Fibroblast of upper back skin (primary cell): ENCODE measurements around the gene AFF2.
A peak's percentile ranks its signal among the peaks of the same experiment; 100 is the strongest.

Experiments used
- DNase-seq: peaks from one replicate; pipeline ENCODE4 v3.0.0-alpha.2; 2013

Gene AFF2

DNA sequence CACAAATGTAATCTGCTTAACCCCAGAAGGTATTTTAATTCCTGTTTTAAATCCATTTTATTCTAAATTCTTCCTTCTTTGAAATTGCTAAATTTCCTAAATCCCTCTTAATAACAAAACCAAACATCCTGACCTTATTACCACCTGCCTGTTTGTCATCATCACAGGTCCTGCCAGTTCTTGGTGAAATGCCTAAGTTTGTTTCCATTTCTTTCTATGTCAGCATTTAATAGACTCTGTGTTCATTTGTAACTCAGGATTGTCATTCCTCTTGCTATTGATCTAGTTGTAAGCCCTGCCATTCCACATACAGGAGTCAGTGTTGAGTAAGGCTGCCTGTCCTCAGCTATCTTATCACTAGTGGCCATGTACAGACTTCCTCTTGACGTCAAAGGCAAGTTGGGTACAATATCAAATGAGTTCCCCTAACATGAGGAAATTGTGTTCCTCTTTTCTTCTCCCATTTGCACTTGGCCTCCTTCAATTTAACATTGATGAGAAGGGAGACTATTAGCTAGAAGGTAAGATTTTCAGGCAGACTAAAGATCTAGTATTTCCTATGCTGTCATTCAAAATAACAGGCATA lies 440.1 kb downstream of the AFF2 start:
- DNase-seq, result peak; percentile 42

DNA sequence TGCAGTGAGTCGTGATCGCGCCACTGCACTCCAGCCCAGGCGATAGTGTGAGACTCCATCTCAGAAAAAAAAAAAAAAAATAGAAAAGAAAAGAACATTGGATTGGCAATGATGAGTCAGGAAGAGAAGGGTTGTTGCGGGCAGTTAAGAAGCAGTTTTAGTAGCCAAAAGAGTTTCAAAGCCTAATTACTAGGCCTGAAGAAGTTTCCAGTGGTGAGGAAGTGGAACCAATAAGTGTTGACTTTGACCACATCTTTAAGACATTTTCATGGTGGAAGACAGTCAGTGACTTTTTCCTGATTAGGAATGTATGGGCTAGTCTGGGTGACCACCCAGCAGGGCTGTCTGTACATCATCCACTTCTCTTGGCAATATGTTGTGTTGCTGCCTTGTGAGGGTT lies 442.3 kb downstream of the AFF2 start:
- no peak for DNase-seq

DNA sequence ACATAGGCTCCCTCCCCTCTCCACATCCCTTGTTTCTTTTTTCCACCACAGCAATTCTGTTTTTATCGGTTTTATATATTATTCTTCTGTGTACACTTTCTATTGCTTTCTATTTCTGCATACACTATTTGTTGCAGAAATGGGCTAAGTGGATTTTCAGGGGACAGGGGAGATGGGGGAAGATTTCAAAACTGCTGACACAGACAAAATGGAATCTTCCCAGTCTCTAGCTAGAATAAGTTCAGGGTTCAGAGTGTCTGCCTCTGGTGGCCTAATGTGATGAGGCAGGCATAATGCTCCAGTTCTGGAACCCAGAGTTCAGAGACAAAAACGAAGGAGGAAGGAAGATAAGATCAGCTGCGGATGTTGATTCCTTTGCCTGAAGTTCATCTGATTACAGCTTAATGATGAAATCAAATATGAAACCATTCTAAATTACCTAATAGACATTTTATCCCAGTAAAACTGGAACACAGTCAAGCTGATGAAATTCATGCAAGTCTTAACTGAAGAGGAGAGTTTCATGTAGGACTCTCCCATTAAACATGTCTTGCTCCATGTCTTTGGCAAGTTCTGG lies 447.1 kb downstream of the AFF2 start:
- DNase-seq, result peak; percentile 37

DNA sequence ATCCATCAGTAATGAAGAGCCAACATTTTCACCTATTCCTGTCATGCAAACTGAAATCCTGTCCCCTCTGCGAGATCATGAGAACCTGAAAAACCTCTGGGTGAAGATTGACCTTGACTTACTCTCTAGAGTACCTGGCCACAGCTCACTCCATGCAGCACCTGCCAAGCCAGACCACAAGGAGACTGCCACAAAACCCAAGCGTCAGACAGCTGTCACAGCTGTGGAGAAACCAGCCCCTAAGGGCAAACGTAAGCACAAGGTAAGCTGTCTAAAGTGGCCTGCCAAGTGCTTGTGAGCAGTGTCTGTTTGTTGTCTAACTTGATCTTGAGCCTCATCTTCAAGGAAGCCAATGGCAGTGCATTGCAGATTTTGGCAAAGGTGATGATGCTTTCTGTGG lies 455.9 kb downstream of the AFF2 start:
- no peak for DNase-seq

DNA sequence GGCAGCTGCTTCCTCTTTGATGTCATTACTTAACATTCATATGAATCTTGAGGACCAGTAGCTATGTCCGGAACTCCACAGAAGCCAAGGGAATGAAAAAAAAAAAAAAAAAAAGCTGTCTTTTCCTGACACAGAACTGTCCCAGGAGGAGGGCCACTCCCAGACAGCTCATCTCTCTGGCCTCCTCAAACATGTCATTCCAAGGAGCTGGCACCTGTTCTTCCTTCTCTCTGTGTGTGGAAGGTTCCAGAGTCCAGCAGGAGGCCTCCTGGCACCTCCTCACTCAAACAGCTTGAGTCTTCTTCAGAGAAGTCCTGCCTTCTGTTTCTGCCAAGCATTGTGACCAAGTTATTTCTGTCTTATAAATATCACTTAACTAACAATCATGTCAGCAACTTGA lies 458.5 kb downstream of the AFF2 start:
- DNase-seq, result no peak

DNA sequence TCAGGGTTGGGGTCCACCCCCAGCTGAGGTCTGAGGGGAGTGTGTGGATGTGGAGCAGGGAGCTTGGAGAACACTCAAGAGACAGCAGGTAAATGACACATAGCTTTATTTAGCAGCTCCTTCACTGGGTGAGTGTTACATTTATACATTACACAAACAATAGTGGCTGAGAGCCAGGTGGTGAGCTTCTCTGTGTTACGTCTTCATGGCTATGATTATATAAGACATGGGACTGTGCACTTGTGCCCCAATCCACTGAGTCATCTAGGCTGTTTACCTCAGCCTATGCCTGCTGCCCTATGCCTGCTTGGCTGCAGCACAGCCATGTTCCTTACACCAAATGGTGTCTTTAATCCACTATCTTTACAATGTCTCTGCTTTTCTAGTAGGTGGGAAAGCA lies 459.6 kb downstream of the AFF2 start:
- DNase-seq, result no peak

DNA sequence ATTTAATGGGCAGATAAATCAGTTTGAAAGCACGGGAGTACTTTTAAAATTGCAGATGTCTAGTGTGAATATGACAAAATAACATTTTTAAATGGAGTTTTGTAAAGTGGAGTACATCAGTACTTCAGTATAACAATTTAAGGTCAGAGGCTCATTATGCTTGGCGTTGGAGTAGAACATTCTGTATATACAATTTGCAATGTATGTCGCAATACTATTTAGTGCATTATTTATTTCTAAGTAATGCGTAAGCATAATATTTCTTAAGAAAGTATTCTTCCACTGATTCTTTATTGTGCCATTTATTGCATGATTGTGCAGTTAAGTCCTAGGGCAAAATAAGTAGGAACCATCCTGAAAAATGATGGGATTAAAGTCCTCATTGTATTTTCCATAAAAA lies 461.6 kb downstream of the AFF2 start:
- DNase-seq, result no peak

DNA sequence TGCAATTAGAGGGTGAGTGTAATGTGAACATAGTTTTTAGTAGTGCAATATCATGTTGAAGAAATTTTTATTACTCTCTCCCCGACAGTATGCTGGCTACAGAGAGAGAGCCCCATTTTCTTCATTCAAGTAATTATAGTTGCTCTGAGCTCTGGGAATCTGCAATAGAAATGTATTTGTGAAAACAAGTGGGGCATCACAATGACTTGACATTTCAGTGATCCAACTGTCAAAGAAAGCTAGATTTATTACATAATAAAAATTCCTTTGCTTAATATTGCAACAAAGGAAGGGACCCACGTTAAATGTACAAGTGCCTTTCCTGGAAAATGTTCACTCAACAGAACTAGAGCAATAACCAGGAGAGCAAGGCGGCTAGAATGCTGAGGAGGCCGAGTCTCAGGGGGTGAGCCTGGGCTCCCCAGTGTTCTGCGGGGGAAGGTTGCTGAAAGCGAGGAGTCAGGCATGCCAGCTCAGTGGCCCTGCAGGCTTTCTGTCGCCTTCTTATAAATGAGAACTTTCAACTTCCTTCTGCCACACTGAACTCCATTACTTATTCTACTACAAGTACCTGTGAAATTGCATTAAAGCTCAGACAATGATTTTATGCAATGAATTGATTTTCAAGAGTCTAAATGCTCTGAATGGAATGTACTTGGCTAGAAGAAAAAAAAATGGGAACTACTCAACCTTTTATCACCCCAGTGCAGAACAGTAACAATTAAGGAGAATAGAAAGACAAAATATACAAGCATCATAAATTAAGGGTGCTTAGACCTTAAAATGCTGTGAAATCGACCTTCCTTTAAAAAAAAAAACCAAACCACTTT lies 476.4 kb downstream of the AFF2 start:
- peak; percentile 1 for DNase-seq

DNA sequence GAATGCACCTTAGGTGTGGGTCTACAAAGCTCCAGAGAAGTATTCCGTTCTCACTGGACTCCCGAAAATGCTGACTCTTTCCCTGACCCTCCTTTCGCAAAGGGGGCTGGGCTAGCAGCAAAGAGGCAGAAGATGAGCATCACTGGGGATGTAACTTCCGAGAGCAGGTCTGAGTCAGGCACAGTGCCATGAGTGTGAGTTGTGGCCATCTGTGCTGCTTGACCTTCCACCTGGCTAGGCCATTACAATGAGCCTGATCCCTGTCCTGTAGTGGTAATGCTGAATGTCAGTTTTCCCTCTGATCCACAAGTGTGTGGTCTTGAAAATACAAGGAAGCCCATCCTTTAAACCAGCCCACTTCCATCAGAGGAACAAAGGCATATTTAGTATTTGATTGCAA lies 479.4 kb downstream of the AFF2 start:
- DNase-seq, result no peak

DNA sequence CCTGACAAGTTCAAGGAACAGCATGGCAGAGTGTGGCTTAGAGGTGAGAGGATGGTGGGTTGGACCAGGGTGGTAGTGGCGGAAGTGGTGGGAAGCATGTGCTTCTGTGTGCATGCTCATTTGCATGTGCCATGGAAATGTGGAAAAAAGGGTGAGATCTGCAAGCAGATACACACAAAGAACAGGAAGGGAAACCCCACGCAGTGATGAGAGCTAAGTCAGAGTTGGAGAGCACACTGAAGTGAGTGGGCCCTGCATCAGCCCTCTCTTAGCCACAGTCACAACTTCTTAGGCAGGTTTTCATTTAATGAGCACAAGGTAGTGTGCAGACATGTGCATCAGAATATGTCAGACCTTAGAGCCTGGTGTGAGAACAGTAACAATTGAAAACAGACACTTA lies 483.8 kb downstream of the AFF2 start:
- no peak for DNase-seq

DNA sequence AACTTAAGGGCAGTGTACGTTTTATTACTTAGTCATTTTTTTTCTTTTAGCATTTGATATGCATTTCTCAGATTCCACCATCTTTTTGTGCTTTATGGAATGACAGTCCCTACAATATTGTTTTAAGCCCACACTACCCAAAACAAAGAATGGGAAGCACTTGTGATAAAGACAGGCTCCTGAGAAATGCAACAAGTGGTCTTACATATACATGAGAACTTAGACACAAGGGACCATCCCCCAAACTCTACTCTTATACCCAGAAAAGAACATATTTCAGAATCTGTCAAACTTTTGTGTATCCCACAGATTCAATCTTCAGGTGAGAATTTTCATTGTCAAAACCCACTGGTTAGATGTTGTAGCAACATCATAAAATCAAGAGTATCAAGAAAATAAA lies 491.1 kb downstream of the AFF2 start:
- DNase-seq, result no peak

DNA sequence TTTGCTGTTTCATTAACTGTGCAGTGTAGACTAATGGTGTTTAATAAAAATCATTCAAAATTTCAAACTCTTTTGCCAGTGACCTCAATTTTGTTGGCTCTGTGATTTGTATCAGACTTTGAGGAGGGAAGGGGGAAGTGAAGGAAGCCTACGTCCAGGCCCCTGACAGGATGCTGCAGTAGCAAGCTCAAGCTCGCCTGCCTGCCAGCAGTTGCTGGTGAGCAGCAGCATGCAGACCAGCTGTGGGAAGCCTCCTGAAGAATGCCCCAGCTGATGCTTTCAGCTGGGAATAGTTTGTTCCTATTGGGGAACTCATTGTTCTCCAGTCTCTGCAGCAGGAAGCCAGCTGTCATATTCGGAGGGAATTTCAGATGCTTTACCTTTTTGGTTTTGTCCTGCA lies 495.2 kb downstream of the AFF2 start:
- DNase-seq, result no peak

DNA sequence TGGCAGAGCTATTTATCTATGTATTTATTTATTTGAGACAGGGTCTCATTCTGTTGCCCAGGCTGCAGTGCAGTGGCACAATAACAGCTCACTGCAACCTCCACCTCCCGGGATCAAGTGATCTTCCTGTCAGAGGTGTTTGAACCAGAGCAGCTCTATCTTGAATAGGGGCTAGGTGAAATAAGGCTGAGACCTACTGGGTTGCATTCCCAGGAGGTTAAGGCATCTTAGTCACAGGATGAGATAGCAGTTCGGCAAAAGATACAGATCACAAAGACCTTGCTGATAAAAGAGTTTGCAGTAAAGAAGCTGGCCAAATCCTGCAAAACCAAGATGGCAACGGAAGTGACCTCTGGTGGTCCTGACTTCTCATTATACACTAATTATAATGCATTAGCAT lies 501.9 kb downstream of the AFF2 start:
- DNase-seq, result no peak

DNA sequence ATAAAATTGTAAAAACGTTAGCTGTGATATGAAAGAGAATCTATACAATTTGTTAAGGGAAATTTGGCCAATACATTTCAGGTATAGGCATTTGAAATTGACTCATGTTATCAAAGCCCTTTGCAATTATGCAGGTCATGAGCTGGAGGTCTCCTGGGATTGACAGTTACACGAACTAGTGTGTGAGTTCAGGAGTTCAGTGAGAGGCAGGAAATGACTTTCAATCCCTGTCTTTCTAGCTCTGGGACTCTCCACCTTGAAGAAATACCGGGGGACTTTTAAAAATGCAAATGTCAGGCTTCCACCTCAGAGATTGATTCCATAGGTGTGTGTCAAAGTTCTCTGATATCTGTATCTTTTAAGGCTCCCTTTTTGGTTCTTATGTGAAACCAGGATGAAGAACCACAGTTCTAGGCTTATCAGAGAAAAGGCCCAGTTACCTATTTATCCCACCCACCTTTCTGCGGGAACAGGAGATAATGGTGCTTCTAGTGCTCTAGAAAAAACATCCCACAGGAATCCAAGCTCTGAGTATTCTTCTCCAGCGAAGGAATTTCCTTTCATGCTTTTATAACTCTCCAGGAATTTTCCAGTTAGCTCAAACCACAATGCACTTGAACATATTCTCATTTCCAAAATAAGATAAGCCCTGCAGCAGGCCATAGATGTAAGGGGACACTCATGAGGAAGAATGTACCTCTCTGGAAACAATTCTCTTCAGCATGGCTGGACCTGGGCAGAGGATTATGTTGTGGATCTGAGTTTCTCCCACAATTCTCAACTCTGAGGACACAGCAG lies 503.6 kb downstream of the AFF2 start:
- peak; percentile 46 for DNase-seq

DNA sequence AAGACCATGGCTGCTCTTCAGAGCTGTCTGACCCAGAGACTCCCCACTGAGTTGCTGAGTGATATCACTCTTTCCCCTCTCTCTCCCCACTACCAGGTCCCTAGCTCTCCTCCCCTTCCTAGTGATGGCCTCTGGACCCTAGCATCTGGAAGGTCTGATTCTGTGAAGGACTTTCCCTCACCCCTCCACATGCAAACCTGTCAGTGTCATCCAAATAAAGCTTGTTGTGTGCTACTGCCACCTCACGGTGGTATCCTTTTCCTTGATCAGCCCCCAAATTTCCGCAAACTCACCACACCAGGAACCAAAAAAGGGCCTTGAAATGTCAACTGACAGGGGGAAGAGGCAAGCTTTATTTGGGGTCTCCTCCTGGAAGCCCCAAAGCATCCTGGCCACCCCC lies 504.5 kb downstream of the AFF2 start:
- no peak for DNase-seq

DNA sequence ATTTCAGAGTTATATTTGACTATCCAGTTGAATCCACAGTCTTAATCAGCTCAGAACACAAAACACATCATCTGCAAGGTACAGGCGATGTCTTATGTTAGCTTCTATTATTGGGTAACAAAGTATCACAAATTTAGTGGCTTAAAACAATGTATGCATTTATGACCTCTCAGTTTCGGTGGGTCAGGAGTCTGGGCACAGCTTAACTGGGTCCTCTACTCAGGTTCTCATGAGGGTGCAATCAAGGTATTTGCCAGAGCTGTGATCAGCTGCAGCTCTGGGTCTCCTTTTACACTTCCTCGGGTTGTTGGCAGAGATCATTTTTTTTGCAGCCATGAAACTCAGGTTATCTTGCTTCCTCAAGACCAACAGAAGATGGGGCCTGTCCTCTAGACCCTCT lies 505.8 kb downstream of the AFF2 start:
- DNase-seq, result no peak

DNA sequence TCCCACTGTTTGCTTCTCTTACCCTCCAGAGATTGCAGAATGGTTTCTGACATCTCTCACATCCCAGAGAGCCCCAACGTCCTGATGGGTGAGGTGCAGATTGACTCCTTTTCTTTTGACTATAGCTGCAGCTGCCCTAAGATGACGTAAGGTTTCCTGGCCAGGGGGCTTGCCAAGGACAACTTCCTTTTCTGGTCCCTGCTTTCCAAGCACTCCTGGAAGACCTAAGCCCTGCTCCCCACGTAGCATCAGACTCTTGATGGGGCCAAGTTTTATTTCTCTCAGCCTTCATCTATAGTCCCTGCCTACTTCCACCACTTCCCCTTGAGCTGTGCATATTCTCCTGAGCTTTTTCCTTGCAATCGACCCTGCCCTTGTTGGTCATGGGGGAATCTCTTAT lies 507.0 kb downstream of the AFF2 start:
- no peak for DNase-seq

DNA sequence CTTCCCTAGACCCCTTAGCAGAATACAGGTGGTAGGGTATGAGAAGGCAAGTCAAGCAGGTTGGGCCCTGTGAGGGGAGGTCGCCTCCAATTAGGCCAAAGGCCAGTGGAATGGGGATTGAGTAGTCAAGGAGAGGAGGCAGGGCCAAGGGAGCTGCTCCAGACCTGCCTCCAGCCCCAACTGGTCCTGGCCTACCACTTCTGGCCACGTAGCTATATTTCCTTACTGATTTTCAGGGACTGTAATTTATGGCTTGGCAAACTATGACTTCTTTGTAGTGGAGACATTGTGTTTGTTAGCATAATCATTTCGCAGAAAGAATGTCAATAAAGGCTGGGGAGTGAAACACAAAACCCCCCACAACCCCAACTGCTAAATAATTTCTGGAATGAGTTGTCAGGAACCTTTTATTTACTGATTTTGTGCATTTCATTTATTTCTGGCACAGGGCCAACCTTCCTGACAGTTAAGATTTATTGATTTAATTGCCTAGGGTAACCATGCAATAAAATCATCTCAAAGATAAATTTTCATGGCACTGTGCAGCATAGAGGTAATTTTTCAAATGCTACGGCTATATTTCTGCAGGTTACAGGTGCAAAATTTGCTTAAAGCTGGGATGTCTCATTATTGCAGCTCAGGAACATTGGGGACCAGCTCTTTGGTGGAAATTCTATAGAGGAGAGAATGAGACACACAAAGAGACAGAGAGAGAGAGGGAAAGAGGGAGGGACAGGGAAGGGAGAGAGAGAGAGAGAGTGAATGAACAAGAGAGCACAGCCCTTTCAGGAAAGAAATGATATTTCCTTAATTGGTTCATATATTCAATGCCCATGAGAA lies 509.8 kb downstream of the AFF2 start:
- DNase-seq, result no peak

DNA sequence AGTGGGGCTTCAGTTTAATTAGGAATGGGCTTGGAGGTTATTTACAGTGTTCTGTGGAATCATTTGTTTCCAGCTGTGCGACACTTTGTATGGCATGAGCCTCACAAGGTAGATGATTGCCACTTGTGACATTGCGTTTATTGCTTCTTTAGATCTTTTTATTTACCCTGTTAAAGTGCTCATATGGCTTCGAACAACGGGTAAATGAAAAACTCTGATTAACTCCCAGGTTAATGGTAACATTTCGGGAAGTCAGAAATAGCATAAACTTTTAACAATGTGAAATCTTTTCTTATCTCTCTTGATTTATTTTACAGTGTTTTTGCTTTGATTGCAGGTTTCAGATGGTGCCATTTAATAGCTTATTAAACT lies 510.4 kb downstream of the AFF2 start:
- no peak for DNase-seq

DNA sequence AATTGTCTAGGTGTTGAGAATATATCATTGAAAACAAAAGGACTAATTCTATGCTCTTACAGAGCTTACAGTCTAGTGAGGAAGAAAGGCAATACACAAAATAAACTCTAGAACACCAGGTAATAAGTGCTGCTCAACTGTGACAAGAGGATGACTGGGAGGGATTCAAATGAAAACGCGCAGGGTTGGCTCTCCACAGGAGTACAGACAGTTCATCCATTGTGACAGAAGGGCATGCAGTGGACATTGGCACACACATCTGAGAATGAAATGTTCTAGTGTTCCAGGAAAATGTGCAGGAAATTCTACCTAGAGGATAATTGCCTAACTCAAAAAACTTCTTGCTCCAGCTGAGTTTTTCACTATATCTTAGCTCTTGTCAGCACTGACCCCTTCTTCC lies 512.7 kb downstream of the AFF2 start:
- no peak for DNase-seq

DNA sequence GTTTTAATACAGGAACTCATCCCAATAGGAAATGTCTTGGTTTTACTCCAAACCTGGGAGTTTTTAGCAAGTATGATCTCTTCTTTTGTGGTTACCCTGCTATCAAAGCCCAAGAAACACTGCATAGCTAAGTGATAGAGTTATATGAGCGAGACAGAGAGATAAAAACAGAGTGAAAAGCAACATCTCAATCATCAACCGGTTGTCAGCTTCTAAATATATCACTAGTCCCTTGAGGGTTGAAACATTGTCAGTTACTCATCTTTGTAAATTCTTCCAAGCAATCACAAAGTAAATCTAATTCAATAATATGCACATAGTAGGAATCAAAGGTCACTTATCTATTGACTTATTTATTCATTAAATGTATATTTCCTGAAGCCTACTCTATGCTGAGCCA lies 520.7 kb downstream of the AFF2 start:
- DNase-seq, result peak; percentile 67

DNA sequence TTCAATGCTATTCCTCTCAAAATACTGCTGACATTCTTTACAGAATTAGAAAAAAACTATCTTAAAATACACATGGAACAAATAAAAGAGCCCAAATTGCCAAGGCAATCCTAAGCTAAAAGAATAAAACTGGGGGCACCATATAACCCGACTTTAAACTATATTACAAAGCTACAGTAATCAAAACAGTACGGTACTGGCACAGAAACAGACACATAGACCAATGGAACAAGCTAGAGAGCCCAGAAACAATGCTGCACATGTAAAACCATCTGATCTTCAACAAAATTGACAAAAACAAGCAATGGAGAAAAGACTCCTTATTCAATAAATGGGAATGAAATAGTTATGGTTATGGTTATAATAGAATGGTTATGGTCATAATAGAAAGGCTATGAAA lies 522.1 kb downstream of the AFF2 start:
- DNase-seq, result no peak

DNA sequence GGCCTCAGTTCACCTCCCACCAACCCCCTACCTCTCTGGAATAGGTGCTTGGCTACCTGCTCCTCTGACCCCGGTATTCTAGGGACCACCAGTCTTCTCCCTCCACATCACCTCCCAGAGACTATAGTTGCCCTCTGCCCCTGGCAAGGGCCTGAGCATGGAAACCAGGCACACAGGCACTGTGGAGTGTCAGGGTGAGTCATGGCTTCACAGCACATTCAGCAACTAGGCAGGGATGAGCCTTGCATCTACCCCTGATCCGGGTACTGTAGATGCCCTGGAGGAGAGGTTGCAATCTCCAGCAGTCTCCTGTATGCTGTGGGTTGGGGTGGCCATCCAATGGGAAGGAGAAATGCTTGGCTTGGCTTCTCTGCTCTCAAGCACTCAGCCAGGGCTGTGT lies 532.0 kb downstream of the AFF2 start:
- no peak for DNase-seq
